Measurements from ENCODE around the gene CHN2.

Gene CHN2

DNA sequence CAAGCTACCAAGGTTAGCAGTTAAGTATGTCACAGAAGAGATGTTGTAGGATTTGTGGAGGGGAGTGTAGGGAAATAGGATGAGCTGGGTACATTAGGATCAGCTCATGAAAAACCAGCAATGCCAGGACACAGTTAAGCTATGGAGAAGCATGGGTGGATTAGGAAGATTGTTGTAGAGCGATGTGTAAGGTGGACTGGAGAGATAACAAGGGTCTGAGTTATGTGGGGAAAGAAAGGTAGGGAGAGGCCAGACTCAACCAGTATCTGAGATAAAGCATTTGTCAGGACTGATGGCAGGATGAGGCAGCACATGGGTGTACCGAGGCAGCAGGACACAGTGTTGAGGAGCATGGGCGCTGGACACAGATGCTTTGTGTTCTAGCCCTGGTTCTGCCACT, 283.7 kb downstream of the CHN2 start:
- TF ChIP-seq, protein P1, sequence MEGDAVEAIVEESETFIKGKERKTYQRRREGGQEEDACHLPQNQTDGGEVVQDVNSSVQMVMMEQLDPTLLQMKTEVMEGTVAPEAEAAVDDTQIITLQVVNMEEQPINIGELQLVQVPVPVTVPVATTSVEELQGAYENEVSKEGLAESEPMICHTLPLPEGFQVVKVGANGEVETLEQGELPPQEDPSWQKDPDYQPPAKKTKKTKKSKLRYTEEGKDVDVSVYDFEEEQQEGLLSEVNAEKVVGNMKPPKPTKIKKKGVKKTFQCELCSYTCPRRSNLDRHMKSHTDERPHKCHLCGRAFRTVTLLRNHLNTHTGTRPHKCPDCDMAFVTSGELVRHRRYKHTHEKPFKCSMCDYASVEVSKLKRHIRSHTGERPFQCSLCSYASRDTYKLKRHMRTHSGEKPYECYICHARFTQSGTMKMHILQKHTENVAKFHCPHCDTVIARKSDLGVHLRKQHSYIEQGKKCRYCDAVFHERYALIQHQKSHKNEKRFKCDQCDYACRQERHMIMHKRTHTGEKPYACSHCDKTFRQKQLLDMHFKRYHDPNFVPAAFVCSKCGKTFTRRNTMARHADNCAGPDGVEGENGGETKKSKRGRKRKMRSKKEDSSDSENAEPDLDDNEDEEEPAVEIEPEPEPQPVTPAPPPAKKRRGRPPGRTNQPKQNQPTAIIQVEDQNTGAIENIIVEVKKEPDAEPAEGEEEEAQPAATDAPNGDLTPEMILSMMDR (IDR thresholded peaks at IDR 0.05; ENCODE audit: control insufficient read depth, extremely low read depth, insufficient read depth), result no peak
- no peak for DNase-seq (ENCODE audit: low read depth)
- H3K4me3 ChIP-seq (ENCODE audit: low read depth, low read length), result no peak overlapping the region

DNA sequence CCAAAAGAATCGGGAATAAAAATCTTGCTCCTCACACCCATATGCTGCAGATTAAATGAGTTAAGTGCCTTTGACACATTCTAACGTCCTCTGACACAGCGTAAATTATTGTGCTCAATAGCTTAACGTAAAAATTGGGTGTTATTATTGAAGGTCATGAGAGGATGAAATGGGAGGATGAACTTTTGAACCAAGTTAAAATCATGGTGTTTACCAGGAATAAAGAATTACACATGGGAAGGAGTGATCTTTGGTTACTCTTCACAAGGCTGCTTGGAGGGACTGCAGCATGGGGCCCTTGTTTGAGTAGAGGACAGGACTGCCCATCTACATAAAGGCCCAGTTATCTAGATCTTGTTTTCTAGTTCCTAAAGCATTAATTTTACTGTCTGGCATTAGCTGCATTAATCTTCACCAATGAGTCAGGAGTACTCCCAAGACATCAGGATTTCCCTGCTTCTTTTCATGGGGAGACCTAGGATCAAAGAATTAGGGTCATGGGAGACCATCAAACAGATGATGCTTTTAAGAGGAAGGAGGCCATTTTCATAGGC, 284.2 kb downstream of the CHN2 start:
- DNase-seq (ENCODE audit: low read depth), result no peak
- H3K4me3 ChIP-seq (ENCODE audit: low read depth, low read length), result no peak overlapping the region
- TF ChIP-seq, protein P1 (IDR thresholded peaks at IDR 0.05; ENCODE audit: control insufficient read depth, extremely low read depth, insufficient read depth), result no peak

DNA sequence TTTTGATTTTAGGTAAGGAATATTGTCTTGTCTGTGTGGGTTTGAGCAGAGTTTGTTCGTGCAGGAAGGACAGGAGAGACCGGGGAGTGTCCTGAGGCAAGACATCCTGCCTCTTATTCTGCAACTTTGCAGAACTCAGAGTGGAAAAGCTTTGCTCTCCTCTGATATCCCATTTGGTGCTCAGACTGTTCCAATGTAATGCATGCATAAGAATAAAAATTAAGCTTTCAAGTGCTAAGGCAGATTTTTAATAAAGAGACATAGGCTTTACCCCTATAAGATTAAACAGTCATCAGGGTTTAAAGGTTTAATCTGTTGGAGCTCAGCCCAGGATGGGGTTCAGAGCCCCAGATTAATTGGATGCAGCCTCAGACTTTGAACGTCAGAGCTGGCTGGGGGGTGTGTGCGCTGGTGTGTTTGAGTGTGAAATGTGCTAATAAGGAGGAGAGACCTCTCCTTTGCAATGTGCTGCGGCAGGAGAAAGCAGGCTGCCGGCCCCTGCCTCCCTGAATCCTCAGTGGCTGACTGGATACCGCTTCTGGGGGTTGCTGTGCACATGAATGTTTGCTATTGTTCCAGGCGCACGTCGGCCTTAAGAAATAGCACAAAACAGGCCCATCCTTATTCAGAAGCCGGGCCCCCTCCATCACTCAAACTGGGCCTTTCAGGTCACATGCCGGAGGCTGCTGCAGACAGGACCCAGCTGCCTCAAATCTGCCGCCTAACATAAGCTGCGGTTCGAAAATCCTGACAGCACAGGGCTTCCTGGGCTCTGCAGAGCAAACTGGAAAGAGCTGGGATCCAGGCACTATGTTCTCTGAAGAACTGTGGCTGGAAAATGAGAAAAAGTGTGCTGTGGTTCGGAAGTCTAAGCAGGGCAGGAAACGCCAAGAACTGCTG, 285.0 kb downstream of the CHN2 start:
- H3K4me3 ChIP-seq (ENCODE audit: low read depth, low read length), result no peak overlapping the region
- no peak for DNase-seq (ENCODE audit: low read depth)
- TF ChIP-seq, protein P1 (IDR thresholded peaks at IDR 0.05; ENCODE audit: control insufficient read depth, extremely low read depth, insufficient read depth), result no peak

DNA sequence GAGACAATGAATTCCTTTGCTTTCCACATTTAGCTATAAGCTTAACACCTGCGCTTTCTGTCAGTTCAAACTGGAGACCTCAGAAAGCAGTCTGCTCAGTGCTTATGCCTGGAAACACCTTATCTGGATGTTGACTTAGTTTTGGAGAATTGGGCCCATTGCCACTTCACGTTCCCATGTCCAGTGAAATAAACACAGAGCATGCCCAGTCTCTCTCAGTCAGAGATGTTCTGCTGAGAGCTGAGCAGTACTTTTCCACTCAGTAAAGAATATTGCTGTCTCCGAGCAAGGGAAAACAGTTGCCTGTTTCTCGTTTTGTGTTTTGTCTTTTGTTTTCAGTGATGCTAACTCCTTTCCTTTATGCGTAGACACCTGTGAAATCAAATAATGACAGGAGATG, 285.9 kb downstream of the CHN2 start:
- TF ChIP-seq, protein P1 (IDR thresholded peaks at IDR 0.05; ENCODE audit: control insufficient read depth, extremely low read depth, insufficient read depth), result no peak
- H3K4me3 ChIP-seq (ENCODE audit: low read depth, low read length), result no peak overlapping the region
- peak; percentile 66 for DNase-seq (ENCODE audit: low read depth)

DNA sequence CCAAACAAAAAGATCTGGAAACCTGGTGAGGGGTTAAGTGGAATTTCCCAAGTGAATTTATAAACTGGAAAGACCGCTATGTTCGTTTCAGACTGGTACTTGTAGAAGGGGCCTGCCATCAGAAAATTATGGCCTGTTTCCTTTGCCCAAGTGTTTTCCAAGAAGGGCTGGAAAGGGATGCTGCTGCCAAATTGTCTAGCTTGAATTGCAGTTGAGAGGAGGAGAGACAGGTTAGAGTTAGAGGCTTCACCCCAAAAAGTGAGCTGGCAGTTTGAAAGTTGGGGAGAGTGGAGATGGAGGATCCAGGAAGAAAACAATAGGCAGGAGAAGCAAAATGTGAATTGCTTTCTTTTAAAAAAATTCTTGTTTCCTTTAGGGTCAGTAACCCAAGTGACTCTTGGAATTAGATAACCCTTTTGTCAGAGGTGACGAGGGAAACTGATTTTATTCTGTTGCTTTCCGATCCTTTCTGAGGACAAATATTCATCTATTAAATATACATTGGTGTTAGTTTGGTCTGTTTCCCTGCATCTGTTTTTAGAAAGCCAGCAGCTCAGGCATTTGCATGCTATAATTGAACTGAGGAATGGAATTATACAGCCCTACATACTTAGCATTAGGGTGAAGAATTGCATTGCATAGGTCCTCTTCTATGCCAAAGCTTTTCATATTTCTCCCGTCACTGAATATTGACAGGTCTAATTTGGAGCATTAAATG, 286.5 kb downstream of the CHN2 start:
- no peak overlapping the region for H3K4me3 ChIP-seq (ENCODE audit: low read depth, low read length)
- TF ChIP-seq, protein P1 (IDR thresholded peaks at IDR 0.05; ENCODE audit: control insufficient read depth, extremely low read depth, insufficient read depth), result no peak
- no peak for DNase-seq (ENCODE audit: low read depth)

DNA sequence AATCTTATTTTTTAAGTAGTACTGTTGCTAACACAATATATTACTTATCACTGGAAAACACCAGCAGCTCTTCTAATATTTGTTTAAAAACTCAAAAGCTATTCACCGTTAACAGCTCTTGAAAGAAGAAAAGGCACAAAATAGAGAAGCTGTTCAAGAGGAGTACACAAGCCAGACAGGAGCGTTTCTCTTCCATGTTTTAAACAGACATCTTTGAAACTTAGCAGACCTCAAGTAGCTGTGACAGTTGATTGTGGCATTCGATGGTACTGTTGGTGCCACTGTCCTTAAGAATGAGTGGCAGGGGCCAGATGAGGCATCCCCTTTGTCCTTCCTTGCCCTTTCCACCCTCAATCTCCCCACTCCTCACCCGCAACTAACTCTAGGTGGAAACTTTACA, 287.5 kb downstream of the CHN2 start:
- TF ChIP-seq, protein P1 (IDR thresholded peaks at IDR 0.05; ENCODE audit: control insufficient read depth, extremely low read depth, insufficient read depth), result no peak
- DNase-seq (ENCODE audit: low read depth), result no peak
- H3K4me3 ChIP-seq (ENCODE audit: low read depth, low read length), result no peak overlapping the region

Data from LNCaP clone FGC (cell line).